CD4-positive, alpha-beta memory T cell (primary cell): Measurements from ENCODE around the gene TM9SF4. TPM values are rescaled to one million over a fixed set of nuclear protein-coding genes. Genes with fewer than 3 reads are reported as not detected.

ENCODE experiments used
- CTCF ChIA-PET: fragments of 350-600 bp; sonication (Branson Sonifier 250); formaldehyde crosslinking; loops from one replicate; lab custom pipeline; 2021; ENCODE audit warnings: inconsistent platforms; ENCODE audit not compliant: partially characterized antibody; lab: Charles Lee
- POLR2A ChIA-PET: fragments of 350-600 bp; sonication (Branson Sonifier 250); formaldehyde crosslinking; loops from one replicate; lab custom pipeline; 2021; ENCODE audit not compliant: partially characterized antibody; lab: Charles Lee
- DNase-seq, 5 donors: peaks; one replicate each; pipeline versions ENCODE4 v3.0.0 to v3.0.0-alpha.2; 2020 to 2022; ENCODE audit warnings: mixed read lengths in 1 of 5
- H3K27ac ChIP-seq: one replicate; pipeline ENCODE4 v1.7.0; 2013; ENCODE audit warnings: low read depth, low read length
- H3K27me3 ChIP-seq: 2 replicates; pipeline ENCODE4 v1.7.0; 2013; ENCODE audit warnings: mild to moderate bottlenecking, low read length, moderate library complexity; ENCODE audit not compliant: insufficient read depth
- H3K36me3 ChIP-seq: 2 replicates; pipeline ENCODE4 v1.7.0; 2013; ENCODE audit warnings: mild to moderate bottlenecking, low read length, moderate library complexity; ENCODE audit not compliant: insufficient read depth
- H3K4me1 ChIP-seq: 2 replicates; pipeline ENCODE4 v1.7.0; 2013; ENCODE audit warnings: mild to moderate bottlenecking, low read length, moderate library complexity; ENCODE audit not compliant: insufficient read depth
- H3K4me3 ChIP-seq, 2 donors: one replicate each; pipeline ENCODE4 v1.7.0; 2013; ENCODE audit warnings: low read length in 2 of 2, mild to moderate bottlenecking in 1 of 2
- H3K9me3 ChIP-seq, 2 donors: one replicate each; pipeline ENCODE4 v1.7.0; 2013; ENCODE audit warnings: low read length in 2 of 2, control low read depth in 1 of 2; ENCODE audit not compliant: control insufficient read depth in 1 of 2
- H3K27ac Mint-ChIP-seq, 7 donors: one replicate each; pipeline ENCODE4 v1.8.0; 2020 to 2021; ENCODE audit warnings: mixed read lengths in 7 of 7, mild to moderate bottlenecking in 6 of 7, inconsistent platforms in 3 of 7, moderate library complexity in 3 of 7
- H3K27me3 Mint-ChIP-seq, 2 donors: one replicate each; pipeline ENCODE4 v1.8.0; 2020 to 2021; ENCODE audit warnings: mixed read lengths in 2 of 2
- H3K36me3 Mint-ChIP-seq, 2 donors: one replicate each; pipeline ENCODE4 v1.8.0; 2020 to 2021; ENCODE audit warnings: mixed read lengths in 2 of 2, inconsistent platforms in 1 of 2, mild to moderate bottlenecking in 1 of 2
- H3K4me1 Mint-ChIP-seq, 4 donors: one replicate each; pipeline ENCODE4 v1.8.0; 2020 to 2021; ENCODE audit warnings: mixed read lengths in 4 of 4, mild to moderate bottlenecking in 1 of 4
- H3K4me3 Mint-ChIP-seq, 8 donors: one replicate each; pipeline ENCODE4 v1.8.0; 2020 to 2021; ENCODE audit warnings: mixed read lengths in 8 of 8, mild to moderate bottlenecking in 7 of 8, moderate library complexity in 6 of 8, inconsistent platforms in 3 of 8
- H3K9me3 Mint-ChIP-seq, 8 donors: one replicate each; pipeline ENCODE4 v1.8.0; 2020 to 2021; ENCODE audit warnings: mixed read lengths in 8 of 8, mild to moderate bottlenecking in 5 of 8, inconsistent platforms in 3 of 8, moderate library complexity in 1 of 8
- intact Hi-C: fragments of 100-400 bp; cut with micrococcal nuclease; formaldehyde crosslinking; loops from one replicate; pipeline ENCODE4 v1.15.1; 2023
- polyA plus RNA-seq, 2 donors: library from polyadenylated mRNA; unstranded; fragments of 300-500 nt; fragmentation: Illumina TruSeq; gene quantifications; one replicate each; pipeline ENCODE4 v1.2.3, GENCODE V29; 2021
- total RNA-seq, 2 experiments: library from RNA; stranded (reverse); gene quantifications; one replicate each; pipeline ENCODE4 v1.2.3, GENCODE V29; 2021

Gene TM9SF4
- 10 to 100 TPM; 36.4 to 40.7 TPM for total RNA-seq
- 10 to 100 TPM; 33.4 to 37.0 TPM for polyA plus RNA-seq

GRCh38 chr20:32109392-32110172, at the start of gene TM9SF4:
Gene TM9SF4, plus strand, starts transcription at chr20:32109714. Its CDS starts 27 bp downstream, at chr20:32109741.
- intact Hi-C loops = loop anchor here (1.0 to 5.0 kb wide), 4 partner anchors 97 to 1703 kb away; partner anchors contain the start of genes ASXL1, CHMP4B, PDRG1 and PLAGL2
- H3K36me3 ChIP-seq = no peaks in the 10 kb centered on the region
- peaks cover 0 to 12% of the 10 kb centered on the region in 2 donors for H3K36me3 Mint-ChIP-seq
- DNase-seq = peak; percentile 93 to 94 (median 94)
- H3K9me3 Mint-ChIP-seq = no peaks in the 10 kb centered on the region
- H3K9me3 ChIP-seq = no peaks in the 10 kb centered on the region
- no peaks in the 10 kb centered on the region for H3K27me3 ChIP-seq
- H3K4me3 Mint-ChIP-seq = peak within 1 kb of the TSS; percentile 95 to 100 (median 98)
- CTCF ChIA-PET = interaction anchor here (0.9 to 1.6 kb wide), 3 partner anchors 9 to 543 kb away, joined by 3 to 6 read pairs (median 4); no protein-coding TSS in a partner anchor
- H3K4me3 ChIP-seq = peak within 1 kb of the TSS; percentile 90 to 92
- H3K27ac ChIP-seq = peak within 1 kb of the TSS; percentile 100
- peaks cover 36% of the 10 kb centered on the region for H3K4me1 ChIP-seq
- POLR2A ChIA-PET = interaction anchor here (0.8 to 1.7 kb wide), 8 partner anchors 11 to 1381 kb away, joined by 3 to 9 read pairs (median 4); partner anchors contain the start of genes ASXL1, CBFA2T2, COMMD7 and PDRG1
- no peaks in the 10 kb centered on the region for H3K27me3 Mint-ChIP-seq
- H3K27ac Mint-ChIP-seq = peak within 1 kb of the TSS; percentile 96 to 100 (median 100)
- peaks cover 26 to 44% (median 36%) of the 10 kb centered on the region in 4 donors for H3K4me1 Mint-ChIP-seq

GRCh38 chr20:32062776-32063170, 46.7 kb upstream of the TM9SF4 start:
- H3K4me1 ChIP-seq = no peaks in the 10 kb centered on the region
- no peak overlapping the region for H3K4me3 ChIP-seq
- Mint-ChIP-seq H3K36me3 (no peaks in the 10 kb centered on the region), H3K9me3 (no peaks in the 10 kb centered on the region), H3K4me1 (no peaks in the 10 kb centered on the region), H3K27ac (no peak overlapping the region), H3K27me3 (peaks cover 23 to 32% of the 10 kb centered on the region in 2 donors), H3K4me3 (no peak overlapping the region)
- CTCF ChIA-PET = no interaction called here
- POLR2A ChIA-PET = no interaction called here
- no peaks in the 10 kb centered on the region for H3K36me3 ChIP-seq
- intact Hi-C loops = no loop called here
- H3K27me3 ChIP-seq = peaks cover 5% of the 10 kb centered on the region
- H3K27ac ChIP-seq = no peak overlapping the region
- no peak for DNase-seq
- no peaks in the 10 kb centered on the region for H3K9me3 ChIP-seq

- no peak for DNase-seq
- intact Hi-C loops = no loop called here
- Histone ChIP-seq H3K27ac (no peak overlapping the region), H3K4me3 (no peak overlapping the region), H3K27me3 (peaks cover 5% of the 10 kb centered on the region), H3K36me3 (no peaks in the 10 kb centered on the region), H3K4me1 (no peaks in the 10 kb centered on the region), H3K9me3 (no peaks in the 10 kb centered on the region)
- Mint-ChIP-seq H3K27me3 (peaks cover 19 to 30% of the 10 kb centered on the region in 2 donors), H3K4me3 (no peak overlapping the region), H3K4me1 (no peaks in the 10 kb centered on the region), H3K36me3 (no peaks in the 10 kb centered on the region), H3K9me3 (no peaks in the 10 kb centered on the region), H3K27ac (no peak overlapping the region)
- ChIA-PET CTCF (no interaction called here), POLR2A (no interaction called here)
Observed at GRCh38 chr20:32063695-32064094, 45.8 kb upstream of the TM9SF4 start.

- ChIA-PET POLR2A (no interaction called here), CTCF (no interaction called here)
- H3K4me1 ChIP-seq = no peaks in the 10 kb centered on the region
- no peaks in the 10 kb centered on the region for H3K36me3 Mint-ChIP-seq
- intact Hi-C loops = no loop called here
- no peak overlapping the region for H3K4me3 Mint-ChIP-seq
- no peak overlapping the region for H3K27ac ChIP-seq
- H3K4me3 ChIP-seq = no peak overlapping the region
- H3K36me3 ChIP-seq = no peaks in the 10 kb centered on the region
- peaks cover 5% of the 10 kb centered on the region for H3K27me3 ChIP-seq
- H3K9me3 ChIP-seq = no peaks in the 10 kb centered on the region
- H3K27ac Mint-ChIP-seq = no peak overlapping the region
- DNase-seq = no peak
- H3K4me1 Mint-ChIP-seq = no peaks in the 10 kb centered on the region
- peaks cover 16 to 22% of the 10 kb centered on the region in 2 donors for H3K27me3 Mint-ChIP-seq
- no peaks in the 10 kb centered on the region for H3K9me3 Mint-ChIP-seq
Observed at GRCh38 chr20:32064667-32065066, 44.8 kb upstream of the TM9SF4 start.

DNA sequence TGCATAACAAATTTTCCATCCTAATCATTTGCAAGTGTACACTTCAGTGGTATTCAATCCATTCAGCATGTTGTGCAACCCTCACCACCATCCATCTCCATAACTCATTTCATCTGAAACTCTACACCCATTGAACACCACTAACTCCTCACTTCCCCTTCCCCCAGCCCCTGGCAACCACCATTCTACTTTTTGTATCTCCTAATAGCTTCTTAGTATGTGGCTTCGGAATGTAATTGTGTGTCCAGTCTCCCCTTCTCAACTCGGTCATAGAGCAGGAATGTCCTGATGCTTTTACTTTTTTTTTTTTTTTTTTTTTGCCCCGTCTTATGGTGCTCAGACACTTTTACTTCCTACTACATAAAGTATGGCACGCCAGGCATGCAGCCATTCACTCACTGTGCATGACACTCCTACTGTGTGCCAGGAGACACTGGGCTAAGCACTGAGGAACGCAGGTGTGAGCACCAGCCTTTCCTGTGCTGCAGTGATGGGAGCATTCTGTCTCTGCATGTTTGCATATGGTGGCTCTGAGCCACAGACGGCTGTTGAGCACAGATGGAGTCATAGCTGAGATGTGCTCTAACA, 42.2 kb upstream of the TM9SF4 start:
- Mint-ChIP-seq H3K4me1 (peaks cover 0 to 4% (median 4%) of the 10 kb centered on the region in 4 donors), H3K4me3 (no peak overlapping the region), H3K27ac (no peak overlapping the region), H3K9me3 (no peaks in the 10 kb centered on the region), H3K27me3 (peaks cover 11% of the 10 kb centered on the region in 2 donors), H3K36me3 (no peaks in the 10 kb centered on the region)
- H3K36me3 ChIP-seq = no peaks in the 10 kb centered on the region
- DNase-seq = no peak
- no peaks in the 10 kb centered on the region for H3K4me1 ChIP-seq
- H3K27ac ChIP-seq = no peak overlapping the region
- no peaks in the 10 kb centered on the region for H3K9me3 ChIP-seq
- no peak overlapping the region for H3K4me3 ChIP-seq
- no peaks in the 10 kb centered on the region for H3K27me3 ChIP-seq
- CTCF ChIA-PET = no interaction called here
- intact Hi-C loops = no loop called here
- POLR2A ChIA-PET = no interaction called here

DNA sequence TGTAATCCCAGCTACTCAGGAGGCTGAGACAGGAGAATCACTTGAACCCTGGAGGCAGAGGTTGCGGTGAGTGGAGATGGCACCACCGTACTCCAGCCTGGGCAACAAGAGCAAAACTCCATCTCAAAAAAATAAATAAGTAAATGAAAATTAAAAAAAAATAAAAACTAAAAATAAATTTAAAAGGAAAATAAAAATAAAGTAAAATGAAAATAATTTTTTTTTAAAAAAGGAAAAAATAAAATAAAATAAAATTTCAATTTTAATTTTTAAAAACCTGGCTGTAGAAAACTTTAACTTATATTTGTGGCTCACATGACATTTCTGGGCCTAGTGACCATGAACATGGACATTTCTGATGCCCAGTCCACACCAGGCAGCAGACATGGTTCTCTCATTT, 41.3 kb upstream of the TM9SF4 start:
- intact Hi-C loops = no loop called here
- CTCF ChIA-PET = no interaction called here
- H3K4me1 Mint-ChIP-seq = peaks cover 0 to 4% (median 4%) of the 10 kb centered on the region in 4 donors
- no peaks in the 10 kb centered on the region for H3K36me3 Mint-ChIP-seq
- Histone ChIP-seq H3K36me3 (no peaks in the 10 kb centered on the region), H3K4me1 (no peaks in the 10 kb centered on the region), H3K9me3 (no peaks in the 10 kb centered on the region), H3K4me3 (no peak overlapping the region), H3K27me3 (no peaks in the 10 kb centered on the region), H3K27ac (no peak overlapping the region)
- POLR2A ChIA-PET = no interaction called here
- peaks cover 6% of the 10 kb centered on the region in 2 donors for H3K27me3 Mint-ChIP-seq
- no peak for DNase-seq
- no peak overlapping the region for H3K27ac Mint-ChIP-seq
- H3K4me3 Mint-ChIP-seq = no peak overlapping the region
- no peaks in the 10 kb centered on the region for H3K9me3 Mint-ChIP-seq

- Mint-ChIP-seq H3K9me3 (no peaks in the 10 kb centered on the region), H3K4me1 (peaks cover 0 to 4% (median 4%) of the 10 kb centered on the region in 4 donors), H3K27ac (no peak overlapping the region), H3K36me3 (no peaks in the 10 kb centered on the region), H3K27me3 (peaks cover 6% of the 10 kb centered on the region in 2 donors), H3K4me3 (no peak overlapping the region)
- no peak for DNase-seq
- POLR2A ChIA-PET = no interaction called here
- Histone ChIP-seq H3K9me3 (no peaks in the 10 kb centered on the region), H3K4me1 (no peaks in the 10 kb centered on the region), H3K27me3 (no peaks in the 10 kb centered on the region), H3K36me3 (no peaks in the 10 kb centered on the region), H3K27ac (no peak overlapping the region), H3K4me3 (no peak overlapping the region)
- intact Hi-C loops = no loop called here
- CTCF ChIA-PET = no interaction called here
Observed at GRCh38 chr20:32069711-32070110, 39.8 kb upstream of the TM9SF4 start.
